Mesenchymal stem cell (in vitro differentiated cells and primary cell): ENCODE results near the gene OCIAD1.

Experiments
- DNase-seq: peaks from one replicate; pipeline ENCODE4 v3.0.0-alpha.2; 2013
- H2AFZ ChIP-seq: one replicate; pipeline ENCODE4 v1.6.1; 2013; ENCODE audit warnings: low read depth, mild to moderate bottlenecking, control low read depth, inconsistent platforms, low read length, moderate library complexity
- H2AK5ac ChIP-seq: 2 replicates; pipeline ENCODE4 v1.6.1; 2013; ENCODE audit warnings: low read length, moderate library complexity, mild to moderate bottlenecking, inconsistent platforms; ENCODE audit not compliant: severe bottlenecking
- H2BK120ac ChIP-seq: one replicate; pipeline ENCODE4 v1.6.1; 2013; ENCODE audit warnings: low read depth, mild to moderate bottlenecking, inconsistent platforms, low read length, moderate library complexity
- H2BK12ac ChIP-seq, 2 experiments: one replicate each; pipeline ENCODE4 v1.6.1; 2013; ENCODE audit warnings: inconsistent platforms in 2 of 2, low read length in 2 of 2, mild to moderate bottlenecking in 2 of 2, moderate library complexity in 2 of 2, control low read depth in 1 of 2
- H2BK15ac ChIP-seq: one replicate; pipeline ENCODE4 v1.6.1; 2013; ENCODE audit warnings: mild to moderate bottlenecking, low read depth, inconsistent platforms; ENCODE audit not compliant: poor library complexity, severe bottlenecking
- H2BK5ac ChIP-seq: 2 replicates; pipeline ENCODE4 v1.6.1; 2013; ENCODE audit warnings: low read depth, mild to moderate bottlenecking, low read length, control low read depth, inconsistent platforms; ENCODE audit not compliant: poor library complexity, severe bottlenecking
- H3K14ac ChIP-seq, 2 experiments: one replicate each; pipeline ENCODE4 v1.6.1; 2013; ENCODE audit warnings: inconsistent platforms in 2 of 2, low read length in 2 of 2, control low read depth in 1 of 2, mild to moderate bottlenecking in 1 of 2, moderate library complexity in 1 of 2
- H3K18ac ChIP-seq, 2 experiments: one replicate each; pipeline ENCODE4 v1.6.1; 2013; ENCODE audit warnings: inconsistent platforms in 2 of 2, low read length in 2 of 2, control low read depth in 1 of 2, low read depth in 1 of 2, mild to moderate bottlenecking in 1 of 2
- H3K23ac ChIP-seq, 2 experiments: one replicate each; pipeline ENCODE4 v1.6.1; 2013; ENCODE audit warnings: inconsistent platforms in 2 of 2, low read length in 2 of 2, mild to moderate bottlenecking in 2 of 2, moderate library complexity in 2 of 2, control low read depth in 1 of 2
- H3K27ac ChIP-seq: 2 replicates; pipeline ENCODE4 v1.5.1; 2013; ENCODE audit warnings: mild to moderate bottlenecking, moderate library complexity, low read length, control low read depth, inconsistent platforms; ENCODE audit not compliant: poor library complexity, severe bottlenecking
- H3K27me3 ChIP-seq, 2 experiments: 2 replicates each; pipeline versions ENCODE4 v1.6.1 to v1.7.0; 2013; ENCODE audit warnings: low read length in 2 of 2, mild to moderate bottlenecking in 2 of 2, moderate library complexity in 2 of 2, control low read depth in 1 of 2, inconsistent platforms in 1 of 2; ENCODE audit not compliant: control insufficient read depth in 1 of 2, insufficient read depth in 1 of 2
- H3K36me3 ChIP-seq, 2 experiments: 2 replicates each; pipeline versions ENCODE4 v1.6.1 to v1.7.0; 2013; ENCODE audit warnings: low read length in 2 of 2, control low read depth in 1 of 2, inconsistent platforms in 1 of 2, low read depth in 1 of 2, mild to moderate bottlenecking in 1 of 2; ENCODE audit not compliant: insufficient read depth in 2 of 2, control insufficient read depth in 1 of 2
- H3K4ac ChIP-seq, 2 experiments: one replicate each; pipeline ENCODE4 v1.6.1; 2013; ENCODE audit warnings: inconsistent platforms in 2 of 2, low read length in 2 of 2, mild to moderate bottlenecking in 2 of 2, moderate library complexity in 2 of 2, control low read depth in 1 of 2, low read depth in 1 of 2
- H3K4me1 ChIP-seq: 2 replicates; pipeline ENCODE4 v1.6.1; 2013; ENCODE audit warnings: low read depth, low read length, control low read depth; ENCODE audit not compliant: control insufficient read depth, insufficient read depth
- H3K4me2 ChIP-seq: 2 replicates; pipeline ENCODE4 v1.6.1; 2013; ENCODE audit warnings: low read length, mild to moderate bottlenecking, inconsistent platforms; ENCODE audit not compliant: poor library complexity, severe bottlenecking
- H3K4me3 ChIP-seq, 2 experiments: 2 replicates each; pipeline versions ENCODE4 v1.5.1 to v1.7.0; 2013; ENCODE audit warnings: low read length in 2 of 2, mild to moderate bottlenecking in 2 of 2, control low read depth in 1 of 2, low read depth in 1 of 2; ENCODE audit not compliant: insufficient read depth in 1 of 2
- H3K79me1 ChIP-seq: replicated peaks from 2 replicates; pipeline ENCODE4 v1.6.1; 2013; ENCODE audit warnings: mild to moderate bottlenecking, control low read depth, low read length, inconsistent platforms; ENCODE audit not compliant: poor library complexity, severe bottlenecking
- H3K9ac ChIP-seq: 2 replicates; pipeline ENCODE4 v1.7.0; 2013; ENCODE audit warnings: mild to moderate bottlenecking, low read length, moderate library complexity
- H3K9me3 ChIP-seq: 2 replicates; pipeline ENCODE4 v1.7.0; 2013; ENCODE audit warnings: mild to moderate bottlenecking, low read length; ENCODE audit not compliant: control insufficient read depth
- H4K8ac ChIP-seq: one replicate; pipeline ENCODE4 v1.6.1; 2013; ENCODE audit warnings: inconsistent platforms, mild to moderate bottlenecking, low read length, moderate library complexity
- H4K91ac ChIP-seq: one replicate; pipeline ENCODE4 v1.6.1; 2013; ENCODE audit warnings: mild to moderate bottlenecking, low read length, inconsistent platforms
- WGBS: methylation state at CpG from one replicate; pipeline ENCODE4 v1.1.7; 2013; ENCODE audit warnings: mixed read lengths; 5-methylcytosine and 5-hydroxymethylcytosine counted together

Gene OCIAD1

GRCh38 chr4:48795108-48795507 is 35.8 kb upstream of the OCIAD1 start:
- no peak overlapping the region for H4K8ac ChIP-seq
- no peaks in the 10 kb centered on the region for H3K4me1 ChIP-seq
- WGBS = 95% methylated on average over 3 of the region's 3 CpGs
- no peak overlapping the region for H3K4ac ChIP-seq
- H3K4me2 ChIP-seq = no peak overlapping the region
- no peak overlapping the region for H3K14ac ChIP-seq
- H2BK5ac ChIP-seq = no peak overlapping the region
- H3K4me3 ChIP-seq = no peak overlapping the region
- no peak overlapping the region for H2AFZ ChIP-seq
- no peak overlapping the region for H4K91ac ChIP-seq
- H3K18ac ChIP-seq = no peak overlapping the region
- H3K27me3 ChIP-seq = no peaks in the 10 kb centered on the region
- H3K36me3 ChIP-seq = no peaks in the 10 kb centered on the region
- no peak overlapping the region for H2BK15ac ChIP-seq
- H3K9me3 ChIP-seq = no peaks in the 10 kb centered on the region
- H2BK12ac ChIP-seq = no peak overlapping the region
- no peak overlapping the region for H3K9ac ChIP-seq
- H3K23ac ChIP-seq = no peak overlapping the region
- no peak for DNase-seq
- no peak overlapping the region for H2BK120ac ChIP-seq
- no peak overlapping the region for H2AK5ac ChIP-seq
- H3K79me1 ChIP-seq = no peaks in the 10 kb centered on the region
- no peak overlapping the region for H3K27ac ChIP-seq

- Histone ChIP-seq H2AFZ (no peak overlapping the region), H3K27me3 (no peaks in the 10 kb centered on the region), H3K4me1 (no peaks in the 10 kb centered on the region), H3K4me2 (no peak overlapping the region), H2BK12ac (no peak overlapping the region), H3K4ac (no peak overlapping the region), H3K23ac (no peak overlapping the region), H2BK120ac (no peak overlapping the region), H3K79me1 (no peaks in the 10 kb centered on the region), H4K91ac (no peak overlapping the region), H3K27ac (no peak overlapping the region), H2BK5ac (no peak overlapping the region), H3K9me3 (no peaks in the 10 kb centered on the region), H3K18ac (no peak overlapping the region), H3K4me3 (no peak overlapping the region), H2BK15ac (no peak overlapping the region), H2AK5ac (no peak overlapping the region), H3K9ac (no peak overlapping the region), H3K36me3 (no peaks in the 10 kb centered on the region), H3K14ac (no peak overlapping the region), H4K8ac (no peak overlapping the region)
- DNase-seq = no peak
- WGBS = 74% methylated on average over 2 of the region's 2 CpGs
These were observed 34.5 kb upstream of the OCIAD1 start for GRCh38 chr4:48796191-48796926.

DNA sequence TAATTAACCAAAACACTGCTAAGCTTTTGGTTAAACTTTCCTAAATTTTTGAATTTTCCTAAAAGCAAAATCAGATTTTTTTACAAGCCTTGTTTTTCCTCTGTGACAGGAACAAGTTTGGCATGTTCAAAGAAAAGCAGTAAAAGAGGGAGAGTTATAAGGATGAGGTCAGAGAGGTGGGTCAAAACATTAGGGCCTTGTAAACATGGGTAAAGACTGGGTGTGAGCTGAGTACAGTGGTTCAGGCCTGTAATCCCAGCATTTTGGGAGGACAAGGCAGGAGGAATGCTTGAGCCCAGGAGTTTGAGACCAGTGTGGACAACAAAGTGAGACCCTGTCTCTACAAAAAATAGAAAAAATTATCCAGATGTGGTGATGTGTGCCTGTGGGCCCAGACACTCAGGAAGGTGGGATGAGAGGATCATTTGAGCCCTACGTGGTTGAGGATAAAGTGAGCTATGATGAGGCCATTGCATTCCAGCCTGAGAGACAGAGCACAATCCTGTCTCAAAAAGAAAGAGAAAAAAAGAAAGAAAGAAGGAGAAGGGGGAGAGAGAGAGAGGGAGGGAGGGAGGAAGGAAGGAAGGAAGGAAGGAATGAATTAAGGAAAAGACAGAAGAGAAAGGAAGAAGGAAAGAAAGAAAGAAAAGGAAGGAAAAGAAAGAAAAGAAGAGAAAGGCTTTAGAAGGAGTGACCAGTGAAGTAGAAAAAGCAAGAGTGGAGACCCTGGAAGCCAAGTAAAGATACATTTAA is 33.8 kb upstream of the OCIAD1 start:
- no peak for DNase-seq
- H3K79me1 ChIP-seq = no peaks in the 10 kb centered on the region
- H3K4me1 ChIP-seq = no peaks in the 10 kb centered on the region
- no peak overlapping the region for H2BK5ac ChIP-seq
- H3K9ac ChIP-seq = no peak overlapping the region
- no peaks in the 10 kb centered on the region for H3K27me3 ChIP-seq
- no peak overlapping the region for H3K4me2 ChIP-seq
- no peak overlapping the region for H2AFZ ChIP-seq
- H3K18ac ChIP-seq = no peak overlapping the region
- H3K9me3 ChIP-seq = no peaks in the 10 kb centered on the region
- 66% methylated on average over 1 of the region's 1 CpG for WGBS
- H4K8ac ChIP-seq = no peak overlapping the region
- no peak overlapping the region for H3K27ac ChIP-seq
- H3K36me3 ChIP-seq = no peaks in the 10 kb centered on the region
- no peak overlapping the region for H3K4me3 ChIP-seq
- H3K4ac ChIP-seq = no peak overlapping the region
- H2AK5ac ChIP-seq = no peak overlapping the region
- H4K91ac ChIP-seq = no peak overlapping the region
- H2BK120ac ChIP-seq = no peak overlapping the region
- no peak overlapping the region for H2BK12ac ChIP-seq
- no peak overlapping the region for H3K14ac ChIP-seq
- H2BK15ac ChIP-seq = no peak overlapping the region
- no peak overlapping the region for H3K23ac ChIP-seq

DNA sequence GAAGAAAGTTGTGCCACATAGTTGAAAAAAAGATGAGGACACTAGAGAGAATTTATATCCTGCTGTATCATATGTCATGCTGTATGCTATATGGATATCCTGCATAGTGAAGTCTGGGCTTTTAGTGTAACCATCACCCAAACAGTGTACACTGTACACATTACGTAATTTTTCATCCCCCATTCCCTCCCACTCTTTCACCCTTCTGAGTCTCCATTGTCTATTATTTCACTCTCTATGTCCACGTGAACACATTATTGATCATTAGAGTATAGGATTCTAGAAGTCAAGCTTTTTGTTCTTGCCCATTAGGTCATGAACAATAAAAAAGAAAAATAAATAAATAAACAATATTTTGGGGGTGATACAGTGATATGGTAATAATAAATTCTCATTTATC is 32.8 kb upstream of the OCIAD1 start:
- no peak overlapping the region for H3K4me2 ChIP-seq
- no peak overlapping the region for H3K18ac ChIP-seq
- H3K79me1 ChIP-seq = no peaks in the 10 kb centered on the region
- H2BK15ac ChIP-seq = no peak overlapping the region
- no peak overlapping the region for H3K9ac ChIP-seq
- H4K91ac ChIP-seq = no peak overlapping the region
- no peak overlapping the region for H3K4me3 ChIP-seq
- H4K8ac ChIP-seq = no peak overlapping the region
- no peak overlapping the region for H2BK120ac ChIP-seq
- WGBS = 78% methylated on average over 1 of the region's 2 CpGs
- H3K14ac ChIP-seq = no peak overlapping the region
- no peaks in the 10 kb centered on the region for H3K9me3 ChIP-seq
- no peak for DNase-seq
- H3K27ac ChIP-seq = no peak overlapping the region
- no peak overlapping the region for H2AK5ac ChIP-seq
- no peak overlapping the region for H3K4ac ChIP-seq
- no peaks in the 10 kb centered on the region for H3K27me3 ChIP-seq
- H2BK12ac ChIP-seq = no peak overlapping the region
- no peak overlapping the region for H2AFZ ChIP-seq
- H3K36me3 ChIP-seq = no peaks in the 10 kb centered on the region
- no peak overlapping the region for H3K23ac ChIP-seq
- no peak overlapping the region for H2BK5ac ChIP-seq
- H3K4me1 ChIP-seq = no peaks in the 10 kb centered on the region
